Chondrocyte (in vitro differentiated cells): ENCODE data around the gene TREML4. TPM values are rescaled to one million over a fixed set of nuclear protein-coding genes. Genes with fewer than 3 reads are reported as not detected.
A peak's percentile ranks its signal among the peaks of the same experiment; 100 is the strongest.

Experiments used
- DNase-seq: peaks from one replicate; pipeline ENCODE4 v3.0.0; 2021; ENCODE audit warnings: mixed read lengths, low spot score
- H3K27ac Mint-ChIP-seq: one replicate; pipeline ENCODE4 v1.8.0; 2021; ENCODE audit warnings: mild to moderate bottlenecking, moderate library complexity, mixed read lengths; ENCODE audit not compliant: unreplicated experiment
- H3K27me3 Mint-ChIP-seq: 2 replicates; pipeline ENCODE4 v1.8.0; 2021; ENCODE audit warnings: low read depth, mixed read lengths
- H3K36me3 Mint-ChIP-seq: 2 replicates; pipeline ENCODE4 v1.8.0; 2021; ENCODE audit warnings: low read depth, mixed read lengths
- H3K4me1 Mint-ChIP-seq: 2 replicates; pipeline ENCODE4 v1.8.0; 2021; ENCODE audit warnings: low read depth, mild to moderate bottlenecking, mixed read lengths
- H3K4me3 Mint-ChIP-seq: one replicate; pipeline ENCODE4 v1.8.0; 2021; ENCODE audit warnings: mild to moderate bottlenecking, moderate library complexity, mixed read lengths; ENCODE audit not compliant: unreplicated experiment
- H3K9me3 Mint-ChIP-seq: 2 replicates; pipeline ENCODE4 v1.8.0; 2021; ENCODE audit warnings: low read depth, mixed read lengths
- CTCF ChIP-seq: fragments of 200-600 bp; sonication (generic); IDR thresholded peaks from 2 replicates; pipeline ENCODE4 v1.5.0; 2021; ENCODE audit warnings: antibody characterized with exemption, mild to moderate bottlenecking, moderate library complexity
- long read RNA-seq: library from polyadenylated mRNA; stranded (forward); transcript quantifications from one replicate; pipeline ENCODE4 v2.0.0, GENCODE V29; 2021
- total RNA-seq: library from RNA; stranded (reverse); gene quantifications from 3 replicates; pipeline ENCODE4 v1.2.1, GENCODE V29; 2021

Gene TREML4, protein sequence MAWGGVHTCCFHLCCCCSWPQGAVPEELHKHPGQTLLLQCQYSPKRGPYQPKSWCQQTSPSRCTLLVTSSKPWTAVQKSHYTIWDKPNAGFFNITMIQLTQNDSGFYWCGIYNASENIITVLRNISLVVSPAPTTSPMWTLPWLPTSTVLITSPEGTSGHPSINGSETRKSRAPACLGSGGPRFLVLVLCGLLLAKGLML
- total RNA-seq, result not detected in 3 replicates
- long read RNA-seq, result 0 reads

DNA sequence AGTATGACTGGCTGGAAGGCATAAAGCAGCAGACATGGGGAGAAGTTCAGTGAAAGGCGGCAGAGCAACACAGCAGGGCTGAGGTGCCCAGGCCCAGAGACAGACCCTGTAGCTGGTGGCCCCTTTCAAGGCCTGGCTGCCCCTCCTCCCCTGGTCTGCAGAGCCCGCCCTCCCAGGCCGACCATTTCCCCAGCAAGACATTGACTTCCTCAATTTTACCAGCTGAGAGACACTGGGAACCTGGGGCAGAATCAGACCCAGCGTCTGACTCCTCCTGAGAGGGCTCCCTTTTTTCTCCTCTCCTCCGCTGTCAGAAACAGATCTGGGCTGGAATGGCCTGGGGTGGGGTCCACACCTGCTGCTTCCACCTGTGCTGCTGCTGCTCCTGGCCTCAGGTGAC lies at the start of gene TREML4:
TREML4 (plus strand) TSS at position 254 of the 400 bp plus-strand sequence; CDS start at position 333, 79 bp downstream.
- Mint-ChIP-seq H3K27ac (no peak within 1 kb of the TSS), H3K4me1 (no peaks in the 10 kb centered on the region), H3K36me3 (peaks cover 1% of the 10 kb centered on the region), H3K27me3 (peaks cover 55% of the 10 kb centered on the region), H3K4me3 (no peak within 1 kb of the TSS), H3K9me3 (no peaks in the 10 kb centered on the region)
- TF ChIP-seq CTCF, result no peak
- no peak for DNase-seq

GRCh38 chr6:41179163-41179562 lies 49.0 kb upstream of the TREML4 start:
- no peak for DNase-seq
- H3K36me3 Mint-ChIP-seq, result no peaks in the 10 kb centered on the region
- TF ChIP-seq CTCF, result no peak
- H3K9me3 Mint-ChIP-seq, result no peaks in the 10 kb centered on the region
- peaks cover 41% of the 10 kb centered on the region for H3K27me3 Mint-ChIP-seq
- H3K27ac Mint-ChIP-seq, result no peak overlapping the region
- H3K4me1 Mint-ChIP-seq, result no peaks in the 10 kb centered on the region
- no peak overlapping the region for H3K4me3 Mint-ChIP-seq

- Mint-ChIP-seq H3K36me3 (no peaks in the 10 kb centered on the region), H3K4me1 (no peaks in the 10 kb centered on the region), H3K27me3 (peaks cover 34% of the 10 kb centered on the region), H3K9me3 (no peaks in the 10 kb centered on the region), H3K27ac (no peak overlapping the region), H3K4me3 (no peak overlapping the region)
- DNase-seq, result no peak
- no peak for TF ChIP-seq CTCF
Observed at GRCh38 chr6:41181566-41181965, 46.6 kb upstream of the TREML4 start.

DNA sequence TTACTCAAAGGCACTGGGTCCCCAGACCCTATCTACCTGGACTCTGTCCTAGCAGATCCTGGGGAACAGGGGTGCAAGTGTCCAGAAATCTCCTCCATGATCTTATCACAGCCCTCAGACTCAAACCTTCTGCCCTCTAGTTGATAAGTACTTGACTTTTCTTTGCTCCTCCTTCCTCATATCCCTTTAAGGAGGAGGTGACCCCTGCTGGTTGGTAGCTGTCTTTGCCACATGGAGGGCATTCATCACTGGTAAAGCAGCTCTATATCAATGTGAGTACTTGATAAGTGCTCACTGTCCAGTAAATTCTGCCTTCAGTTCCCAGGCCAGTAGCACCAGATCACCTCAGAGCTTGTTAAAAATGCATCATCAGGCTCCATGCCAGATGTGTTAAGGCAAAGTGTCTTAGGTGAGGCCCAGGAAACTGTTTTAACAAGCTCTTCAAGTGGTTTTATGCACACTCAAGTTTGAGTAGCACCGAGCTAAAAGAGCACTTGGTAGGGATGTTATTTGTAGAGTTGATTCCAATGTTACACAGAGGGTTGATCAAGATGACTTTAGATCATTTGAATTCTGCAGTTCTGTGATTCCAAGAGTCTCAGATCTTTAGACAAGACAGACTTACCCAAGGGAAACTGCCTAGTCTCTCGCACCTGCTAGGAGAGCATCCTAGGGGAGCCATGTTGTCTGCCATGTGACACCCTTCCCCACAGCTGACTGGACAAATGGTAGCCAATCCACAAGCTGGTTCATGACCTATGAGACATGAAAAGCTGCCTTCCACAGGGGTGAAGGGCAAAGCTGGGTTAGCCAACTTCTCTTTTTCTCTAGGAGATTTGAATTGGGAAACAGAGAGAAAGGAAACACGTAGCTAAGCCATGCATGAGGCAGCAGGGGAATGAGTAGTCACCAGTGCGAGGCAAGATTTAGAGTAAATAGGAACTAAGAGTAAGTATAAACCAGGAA lies 45.8 kb upstream of the TREML4 start:
- no peak for DNase-seq
- H3K9me3 Mint-ChIP-seq, result no peaks in the 10 kb centered on the region
- H3K36me3 Mint-ChIP-seq, result no peaks in the 10 kb centered on the region
- H3K27me3 Mint-ChIP-seq, result peaks cover 28% of the 10 kb centered on the region
- no peaks in the 10 kb centered on the region for H3K4me1 Mint-ChIP-seq
- H3K4me3 Mint-ChIP-seq, result no peak overlapping the region
- H3K27ac Mint-ChIP-seq, result no peak overlapping the region
- peak; percentile 80 for TF ChIP-seq CTCF

GRCh38 chr6:41184761-41185160 lies 43.4 kb upstream of the TREML4 start:
- Mint-ChIP-seq H3K27me3 (peaks cover 26% of the 10 kb centered on the region), H3K4me3 (no peak overlapping the region), H3K36me3 (no peaks in the 10 kb centered on the region), H3K4me1 (no peaks in the 10 kb centered on the region), H3K27ac (no peak overlapping the region), H3K9me3 (peaks cover 5% of the 10 kb centered on the region)
- no peak for TF ChIP-seq CTCF
- DNase-seq, result no peak
